ENCODE measurements around the gene RPS19BP1.

DNA sequence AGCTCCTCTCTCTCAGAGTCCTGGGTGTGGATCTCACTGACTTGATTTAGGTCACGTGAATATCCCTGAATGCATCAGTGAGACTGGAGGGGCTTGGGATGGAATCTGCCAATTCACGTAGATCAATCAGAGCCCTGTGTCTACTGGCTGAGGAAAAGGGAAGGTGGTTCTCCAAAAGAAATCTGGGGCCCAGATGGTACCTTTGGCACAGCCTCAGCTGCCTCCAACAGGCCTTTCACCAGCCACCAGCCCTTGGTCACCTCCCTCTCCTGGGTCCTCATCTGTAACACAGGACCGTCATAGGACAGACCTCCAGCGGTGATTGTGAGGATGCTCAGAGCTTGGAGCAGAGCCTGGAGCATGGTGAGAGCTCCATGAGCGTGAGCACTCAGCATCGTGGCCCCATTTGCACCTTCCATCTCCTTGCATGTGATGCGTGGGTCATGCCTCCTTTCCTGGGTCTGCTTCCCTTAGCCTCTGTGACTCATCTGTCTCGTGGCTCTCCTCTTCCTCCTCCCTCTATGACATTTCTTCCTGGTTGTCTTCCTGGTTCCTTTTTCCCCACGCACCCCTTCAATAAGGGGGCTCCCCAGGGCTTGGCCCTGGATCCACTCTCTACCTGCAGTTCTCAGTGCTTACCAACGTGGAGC lies 38.0 kb downstream of the RPS19BP1 start:
- TF ChIP-seq CTCF (conservative IDR thresholded peaks at IDR 0.05; ENCODE audit: low read depth, low read length) (no peak), EZH2 (IDR thresholded peaks at IDR 0.05; ENCODE audit: borderline replicate concordance, low read depth, low read length, poor library complexity, severe bottlenecking) (no peak)
